Neural cell (in vitro differentiated cells): ENCODE measurements around the gene SLX4IP.

Source experiments
- EP300 ChIP-seq: fragments of 450-650 bp; conservative IDR thresholded peaks from 2 replicates; pipeline ENCODE4 v1.6.1; 2014; ENCODE audit warnings: antibody characterized with exemption, mild to moderate bottlenecking, moderate library complexity; ENCODE audit not compliant: poor library complexity, severe bottlenecking
- TF ChIP-seq, protein P1 (sequence below): fragments of 450-650 bp; IDR thresholded peaks from 2 replicates; pipeline ENCODE4 v1.5.1; 2014; ENCODE audit warnings: antibody characterized with exemption, mild to moderate bottlenecking, moderate library complexity; ENCODE audit not compliant: poor library complexity, severe bottlenecking

DNA sequence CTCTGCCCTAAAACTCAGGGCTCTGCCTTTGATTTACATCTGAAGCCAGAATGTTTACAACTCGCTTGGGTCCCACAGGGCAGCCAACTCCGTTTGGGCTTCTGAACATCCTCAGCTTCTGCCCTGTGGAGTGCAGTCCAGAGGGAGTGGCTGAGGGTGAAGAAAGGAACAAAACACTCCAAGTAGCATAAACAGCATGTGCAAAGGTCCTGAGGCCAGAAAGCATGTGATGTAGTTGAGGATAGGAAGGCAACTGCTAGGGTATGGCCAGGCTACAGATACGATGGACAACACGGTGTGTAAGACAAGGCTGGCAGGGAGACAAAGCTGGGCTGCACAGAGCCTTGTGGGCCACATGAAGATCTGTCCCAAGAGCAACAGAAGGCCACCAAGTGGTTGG, 226.2 kb downstream of the SLX4IP start:
- no peak for TF ChIP-seq EP300
- TF ChIP-seq, protein P1, sequence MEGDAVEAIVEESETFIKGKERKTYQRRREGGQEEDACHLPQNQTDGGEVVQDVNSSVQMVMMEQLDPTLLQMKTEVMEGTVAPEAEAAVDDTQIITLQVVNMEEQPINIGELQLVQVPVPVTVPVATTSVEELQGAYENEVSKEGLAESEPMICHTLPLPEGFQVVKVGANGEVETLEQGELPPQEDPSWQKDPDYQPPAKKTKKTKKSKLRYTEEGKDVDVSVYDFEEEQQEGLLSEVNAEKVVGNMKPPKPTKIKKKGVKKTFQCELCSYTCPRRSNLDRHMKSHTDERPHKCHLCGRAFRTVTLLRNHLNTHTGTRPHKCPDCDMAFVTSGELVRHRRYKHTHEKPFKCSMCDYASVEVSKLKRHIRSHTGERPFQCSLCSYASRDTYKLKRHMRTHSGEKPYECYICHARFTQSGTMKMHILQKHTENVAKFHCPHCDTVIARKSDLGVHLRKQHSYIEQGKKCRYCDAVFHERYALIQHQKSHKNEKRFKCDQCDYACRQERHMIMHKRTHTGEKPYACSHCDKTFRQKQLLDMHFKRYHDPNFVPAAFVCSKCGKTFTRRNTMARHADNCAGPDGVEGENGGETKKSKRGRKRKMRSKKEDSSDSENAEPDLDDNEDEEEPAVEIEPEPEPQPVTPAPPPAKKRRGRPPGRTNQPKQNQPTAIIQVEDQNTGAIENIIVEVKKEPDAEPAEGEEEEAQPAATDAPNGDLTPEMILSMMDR, result no peak
